Measurements from ENCODE around the gene WFDC5.

The WFDC5 gene

GRCh38 chr20:45061244-45061643 lies 53.7 kb downstream of the WFDC5 start:
- ChIA-PET POLR2A (no interaction called here), CTCF (interaction anchor here (0.6 to 0.8 kb wide), 3 partner anchors 17 to 678 kb away, joined by 3 to 5 read pairs (median 4); no protein-coding TSS in a partner anchor)
- TF ChIP-seq RBAK (tag by site-specific recombination; IDR thresholded peaks at IDR 0.05), result no peak
- no peak for TF ChIP-seq ZNF324 (tag by site-specific recombination; IDR thresholded peaks at IDR 0.05)
- TF ChIP-seq FEZF1 (tag by site-specific recombination; IDR thresholded peaks at IDR 0.05), result no peak
- TF ChIP-seq ZNF510 (tag by site-specific recombination; IDR thresholded peaks at IDR 0.05; ENCODE audit: insufficient replicate concordance), result no peak
- TF ChIP-seq ZNF529 (tag by site-specific recombination; IDR thresholded peaks at IDR 0.05; ENCODE audit: insufficient replicate concordance), result no peak
- no peak for TF ChIP-seq ZNF596 (tag by site-specific recombination; IDR thresholded peaks at IDR 0.05)
- Histone ChIP-seq H3K4me3 (ENCODE audit: low read depth, low read length) (no peak overlapping the region), H3K27ac (ENCODE audit: extremely low read depth, low read depth, low read length) (no peak overlapping the region), H3K9me3 (ENCODE audit: control insufficient read depth, insufficient read depth, low read depth, low read length) (no peaks in the 10 kb centered on the region), H3K36me3 (ENCODE audit: control insufficient read depth in 2 of 2, insufficient read depth in 1 of 2, low read length in 2 of 2) (peaks cover 0 to 11% of the 10 kb centered on the region in 2 experiments; a peak in 1 of 3 replicates), H3K4me1 (ENCODE audit: control insufficient read depth, insufficient read depth, low read length) (no peaks in the 10 kb centered on the region)

- CTCF ChIA-PET, result interaction anchor here (1.2 kb wide), 1 partner anchor 36 kb away, joined by 4 read pairs; no protein-coding TSS in a partner anchor
- Histone ChIP-seq H3K36me3 (ENCODE audit: control insufficient read depth in 2 of 2, insufficient read depth in 1 of 2, low read length in 2 of 2) (peaks cover 0 to 11% of the 10 kb centered on the region in 2 experiments; a peak in 1 of 3 replicates), H3K27ac (ENCODE audit: extremely low read depth, low read depth, low read length) (no peak overlapping the region), H3K9me3 (ENCODE audit: control insufficient read depth, insufficient read depth, low read depth, low read length) (no peaks in the 10 kb centered on the region), H3K4me3 (ENCODE audit: low read depth, low read length) (no peak overlapping the region), H3K4me1 (ENCODE audit: control insufficient read depth, insufficient read depth, low read length) (no peaks in the 10 kb centered on the region)
- POLR2A ChIA-PET, result no interaction called here
- TF ChIP-seq ZFP69B (tag by site-specific recombination; IDR thresholded peaks at IDR 0.05) (no peak), ZNF37A (tag by site-specific recombination; IDR thresholded peaks at IDR 0.05) (no peak), ZSCAN18 (tag by site-specific recombination; IDR thresholded peaks at IDR 0.05) (no peak), ZNF76 (tag by site-specific recombination; IDR thresholded peaks at IDR 0.05; ENCODE audit: borderline replicate concordance, low read depth) (no peak), ZNF214 (tag by site-specific recombination; IDR thresholded peaks at IDR 0.05; ENCODE audit: borderline replicate concordance) (no peak), ZNF211 (tag by site-specific recombination; IDR thresholded peaks at IDR 0.05; ENCODE audit: low read depth) (no peak), ZNF175 (tag by site-specific recombination; IDR thresholded peaks at IDR 0.05) (no peak)
Measured at GRCh38 chr20:45060294-45060693, 54.7 kb downstream of the WFDC5 start.
